Endodermal cell (in vitro differentiated cells): Measurements from ENCODE around the gene VPS13D. TPM values are rescaled to one million over a fixed set of nuclear protein-coding genes. Genes with fewer than 3 reads are reported as not detected.

Experiments used
- DNase-seq: peaks from one replicate; pipeline ENCODE4 v3.0.0-alpha.2; 2017
- H3K27ac ChIP-seq: 2 replicates; pipeline ENCODE4 v1.5.1; 2013; ENCODE audit warnings: mild to moderate bottlenecking, low read depth, low read length, moderate library complexity
- H3K27me3 ChIP-seq: 2 replicates; pipeline ENCODE4 v1.6.1; 2013; ENCODE audit warnings: mild to moderate bottlenecking, low read length, moderate library complexity; ENCODE audit not compliant: insufficient read depth, control insufficient read depth, poor library complexity, severe bottlenecking
- H3K36me3 ChIP-seq: 2 replicates; pipeline ENCODE4 v1.7.0; 2013; ENCODE audit warnings: mild to moderate bottlenecking, low read length, moderate library complexity; ENCODE audit not compliant: control insufficient read depth, insufficient read depth
- H3K4me1 ChIP-seq: one replicate; pipeline ENCODE4 v1.7.0; 2013; ENCODE audit warnings: low read length; ENCODE audit not compliant: control insufficient read depth, insufficient read depth
- H3K4me3 ChIP-seq: 2 replicates; pipeline ENCODE4 v1.5.1; 2013; ENCODE audit warnings: mild to moderate bottlenecking, low read length, moderate library complexity
- H3K9ac ChIP-seq: 2 replicates; pipeline ENCODE4 v1.6.1; 2013; ENCODE audit warnings: mild to moderate bottlenecking, low read length, moderate library complexity; ENCODE audit not compliant: poor library complexity, severe bottlenecking; ENCODE audit errors: extremely low read depth
- H3K9me3 ChIP-seq: 2 replicates; pipeline ENCODE4 v1.6.1; 2013; ENCODE audit warnings: mild to moderate bottlenecking, low read length, moderate library complexity; ENCODE audit not compliant: control insufficient read depth
- H3K27ac Mint-ChIP-seq: 2 replicates; pipeline ENCODE4 v1.8.0; 2020; ENCODE audit warnings: mixed read lengths
- H3K27me3 Mint-ChIP-seq: 2 replicates; pipeline ENCODE4 v1.8.0; 2021; ENCODE audit warnings: mild to moderate bottlenecking, mixed read lengths; ENCODE audit not compliant: insufficient read depth
- H3K36me3 Mint-ChIP-seq: 2 replicates; pipeline ENCODE4 v1.8.0; 2020; ENCODE audit warnings: low read depth, mixed read lengths
- H3K4me1 Mint-ChIP-seq: 2 replicates; pipeline ENCODE4 v1.8.0; 2020; ENCODE audit warnings: mixed read lengths
- H3K4me3 Mint-ChIP-seq: 2 replicates; pipeline ENCODE4 v1.8.0; 2020; ENCODE audit warnings: mild to moderate bottlenecking, moderate library complexity, mixed read lengths
- H3K9me3 Mint-ChIP-seq: 2 replicates; pipeline ENCODE4 v1.8.0; 2020; ENCODE audit warnings: mild to moderate bottlenecking, mixed read lengths
- WGBS, 2 experiments: methylation state at CpG; one replicate each; pipeline versions ENCODE4 v1.1.5 to v1.1.7; 2013; ENCODE audit warnings: missing lambda C conversion rate in 2 of 2, mixed read lengths in 1 of 2; ENCODE audit not compliant: insufficient coverage in 1 of 2, insufficient read length in 1 of 2; 5-methylcytosine and 5-hydroxymethylcytosine counted together
- total RNA-seq, 2 donors: library from RNA; stranded (reverse); fragmentation: NEBNext Ultra II Directional in 1 of 2; extraction: Animal tissue kit (Norgen Biotek cat#: 25700) in 1 of 2; gene quantifications; 2 replicates in 1 of 2; 3 replicates in 1 of 2; pipeline ENCODE4 v1.2.1, GENCODE V29; 2021
- TF ChIP-seq, protein P1 (sequence below): fragments of 200-600 bp; sonication (generic); conservative IDR thresholded peaks from 2 replicates; pipeline ENCODE4 v1.5.0; 2021; ENCODE audit warnings: antibody characterized with exemption, mild to moderate bottlenecking

The VPS13D gene
- total RNA-seq, 2 donors from 2014 or later = 32.5 to 36.7 TPM

DNA sequence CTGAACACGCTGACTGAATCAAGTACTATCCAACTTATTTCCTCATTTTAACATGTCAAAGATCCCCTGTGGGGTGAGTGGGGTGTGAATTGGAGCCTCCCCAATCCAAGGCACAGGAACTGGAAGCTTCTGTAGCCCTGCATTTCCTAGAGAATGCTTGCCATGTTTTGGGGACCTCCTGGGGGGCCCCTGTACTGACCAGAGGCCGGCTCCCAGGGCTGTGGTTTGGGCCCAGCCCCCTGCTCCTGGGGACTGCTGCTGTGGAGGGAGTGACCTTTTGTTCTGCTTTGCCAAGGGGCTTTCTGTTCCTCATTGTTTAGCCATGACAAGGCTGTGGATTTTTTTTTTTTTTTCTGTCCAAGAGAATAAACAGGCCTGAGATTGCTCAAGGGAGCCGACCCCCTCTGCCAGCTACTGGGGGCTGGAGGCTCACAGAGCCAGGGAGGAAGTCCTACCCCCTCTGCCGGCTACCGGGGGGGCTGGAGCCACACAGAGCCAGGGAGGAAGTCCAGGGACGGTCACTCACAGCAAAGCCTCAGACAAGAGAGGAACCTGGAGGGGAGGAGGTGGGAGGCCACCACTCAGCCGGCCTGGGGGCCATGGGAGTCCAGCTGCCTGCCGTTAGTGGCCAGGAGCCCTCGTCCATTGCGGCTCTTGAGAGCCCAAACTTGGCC lies 45.7 kb upstream of the VPS13D start:
- DNase-seq = no peak
- no peak overlapping the region for H3K4me3 ChIP-seq
- H3K27me3 ChIP-seq = no peaks in the 10 kb centered on the region
- H3K4me3 Mint-ChIP-seq = no peak overlapping the region
- H3K27ac ChIP-seq = peak overlapping the region; percentile 91
- H3K27me3 Mint-ChIP-seq = peaks cover 4% of the 10 kb centered on the region
- no peaks in the 10 kb centered on the region for H3K9me3 Mint-ChIP-seq
- H3K27ac Mint-ChIP-seq = peak overlapping the region; percentile 89
- H3K9ac ChIP-seq = no peak overlapping the region
- 62 to 69% methylated on average over 5 to 10 of the region's 10 CpGs for WGBS, 2 experiments
- TF ChIP-seq, protein P1, sequence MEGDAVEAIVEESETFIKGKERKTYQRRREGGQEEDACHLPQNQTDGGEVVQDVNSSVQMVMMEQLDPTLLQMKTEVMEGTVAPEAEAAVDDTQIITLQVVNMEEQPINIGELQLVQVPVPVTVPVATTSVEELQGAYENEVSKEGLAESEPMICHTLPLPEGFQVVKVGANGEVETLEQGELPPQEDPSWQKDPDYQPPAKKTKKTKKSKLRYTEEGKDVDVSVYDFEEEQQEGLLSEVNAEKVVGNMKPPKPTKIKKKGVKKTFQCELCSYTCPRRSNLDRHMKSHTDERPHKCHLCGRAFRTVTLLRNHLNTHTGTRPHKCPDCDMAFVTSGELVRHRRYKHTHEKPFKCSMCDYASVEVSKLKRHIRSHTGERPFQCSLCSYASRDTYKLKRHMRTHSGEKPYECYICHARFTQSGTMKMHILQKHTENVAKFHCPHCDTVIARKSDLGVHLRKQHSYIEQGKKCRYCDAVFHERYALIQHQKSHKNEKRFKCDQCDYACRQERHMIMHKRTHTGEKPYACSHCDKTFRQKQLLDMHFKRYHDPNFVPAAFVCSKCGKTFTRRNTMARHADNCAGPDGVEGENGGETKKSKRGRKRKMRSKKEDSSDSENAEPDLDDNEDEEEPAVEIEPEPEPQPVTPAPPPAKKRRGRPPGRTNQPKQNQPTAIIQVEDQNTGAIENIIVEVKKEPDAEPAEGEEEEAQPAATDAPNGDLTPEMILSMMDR = no peak
- no peaks in the 10 kb centered on the region for H3K9me3 ChIP-seq
- no peaks in the 10 kb centered on the region for H3K36me3 Mint-ChIP-seq
- H3K4me1 Mint-ChIP-seq = peaks cover 7% of the 10 kb centered on the region
- no peaks in the 10 kb centered on the region for H3K4me1 ChIP-seq
- H3K36me3 ChIP-seq = no peaks in the 10 kb centered on the region

DNA sequence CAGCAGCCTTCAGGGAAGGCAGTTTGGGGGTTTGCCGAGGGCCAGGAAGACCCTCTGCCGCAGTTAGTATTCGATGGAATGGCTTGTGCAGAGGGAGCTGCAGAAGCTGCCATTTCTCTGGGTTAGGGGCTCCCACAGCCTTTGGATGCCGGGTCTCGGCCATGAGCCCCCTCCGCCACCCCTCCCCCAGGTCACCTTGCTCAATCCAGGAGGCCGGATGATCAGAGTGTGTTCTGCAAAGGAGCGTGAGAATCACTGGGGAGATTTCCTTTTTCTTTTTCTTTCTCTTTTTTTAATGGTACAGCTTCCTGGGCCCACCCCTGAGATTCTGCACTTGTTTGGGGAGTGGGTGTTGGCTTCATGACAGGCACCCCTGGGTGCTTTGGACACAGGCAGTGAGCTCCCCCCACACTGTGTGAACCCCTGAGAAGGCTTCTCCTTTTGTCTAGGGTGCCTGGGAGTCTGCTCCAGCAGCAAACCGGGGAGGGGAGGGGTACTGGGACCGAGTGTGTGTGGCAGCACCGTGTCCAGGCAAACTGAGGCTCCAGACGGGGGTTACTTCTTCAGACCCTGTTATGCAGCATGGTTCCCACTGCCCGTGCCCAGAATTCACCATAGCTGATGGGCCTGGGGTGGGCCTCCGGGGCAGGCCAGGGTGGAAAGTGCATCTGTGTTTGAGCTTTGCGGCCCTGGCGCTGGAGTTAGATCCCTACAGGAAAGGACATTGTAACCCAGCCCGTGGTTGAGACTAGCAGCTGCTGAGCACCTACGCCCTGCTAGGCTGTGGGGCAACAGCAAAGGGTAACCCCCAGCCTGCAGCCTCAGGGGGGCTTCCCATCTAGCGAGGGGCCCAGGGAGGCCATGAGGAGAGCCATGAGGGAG lies 44.6 kb upstream of the VPS13D start:
- peaks cover 7% of the 10 kb centered on the region for H3K4me1 Mint-ChIP-seq
- peaks cover 4% of the 10 kb centered on the region for H3K27me3 Mint-ChIP-seq
- H3K4me3 ChIP-seq = no peak overlapping the region
- H3K4me3 Mint-ChIP-seq = no peak overlapping the region
- H3K36me3 Mint-ChIP-seq = no peaks in the 10 kb centered on the region
- H3K36me3 ChIP-seq = no peaks in the 10 kb centered on the region
- H3K4me1 ChIP-seq = no peaks in the 10 kb centered on the region
- WGBS, 2 experiments = 92 to 97% methylated on average over 16 to 19 of the region's 19 CpGs
- TF ChIP-seq, protein P1 = no peak
- DNase-seq = no peak
- no peak overlapping the region for H3K27ac Mint-ChIP-seq
- peak overlapping the region; percentile 91 for H3K27ac ChIP-seq
- no peaks in the 10 kb centered on the region for H3K9me3 Mint-ChIP-seq
- H3K9ac ChIP-seq = no peak overlapping the region
- H3K9me3 ChIP-seq = no peaks in the 10 kb centered on the region
- H3K27me3 ChIP-seq = no peaks in the 10 kb centered on the region

DNA sequence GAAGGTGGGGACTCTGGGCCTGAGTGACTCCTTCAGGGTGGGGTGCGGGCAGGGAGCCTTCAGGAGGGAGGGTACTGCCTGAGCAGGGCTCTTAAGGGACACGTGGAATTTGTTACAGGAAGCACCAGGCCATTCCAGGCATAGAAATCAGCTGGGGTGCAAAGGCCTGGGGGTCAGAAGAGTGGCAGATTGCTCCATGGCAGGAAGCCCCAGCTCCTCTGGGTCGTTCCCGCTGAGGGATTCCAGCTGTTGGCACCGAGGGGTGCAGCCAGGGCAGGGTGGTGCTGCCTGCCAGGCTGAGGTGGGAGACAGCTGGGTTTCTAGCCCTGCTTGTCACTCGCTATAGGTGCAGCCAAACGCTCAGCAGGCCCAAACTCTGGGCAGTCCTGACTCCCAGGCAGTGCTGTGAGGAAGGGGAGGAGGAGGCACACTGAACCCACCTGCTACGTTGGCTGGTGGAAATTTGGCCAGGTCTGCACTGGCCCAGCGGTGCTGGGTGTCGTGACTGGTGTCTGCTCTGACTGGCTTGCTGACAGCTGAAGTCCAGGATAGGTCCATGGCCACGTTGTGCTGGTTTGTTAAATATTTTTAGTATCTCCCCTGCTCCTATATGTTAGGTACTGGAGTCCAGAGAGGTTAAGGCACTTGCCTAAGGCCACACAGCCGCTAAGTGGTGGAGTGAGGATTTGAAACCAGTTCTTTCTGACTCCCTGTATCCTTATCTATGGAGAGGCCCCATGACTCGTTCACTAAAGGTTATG lies 43.7 kb upstream of the VPS13D start:
- Histone ChIP-seq H3K36me3 (no peaks in the 10 kb centered on the region), H3K27me3 (no peaks in the 10 kb centered on the region), H3K9me3 (no peaks in the 10 kb centered on the region), H3K4me3 (no peak overlapping the region), H3K27ac (no peak overlapping the region), H3K9ac (no peak overlapping the region), H3K4me1 (no peaks in the 10 kb centered on the region)
- Mint-ChIP-seq H3K4me3 (no peak overlapping the region), H3K27ac (no peak overlapping the region), H3K36me3 (no peaks in the 10 kb centered on the region), H3K9me3 (no peaks in the 10 kb centered on the region), H3K4me1 (peaks cover 7% of the 10 kb centered on the region), H3K27me3 (peaks cover 4% of the 10 kb centered on the region)
- no peak for DNase-seq
- 94 to 95% methylated on average over 6 to 13 of the region's 13 CpGs for WGBS, 2 experiments
- TF ChIP-seq, protein P1 = no peak
